HTERT RPE-1 (cell line): ENCODE results near the gene CIAO3.
"Not testable (repeated sequence)": the region's sequence is repeated elsewhere in the genome, so short reads cannot be mapped to it uniquely, and the experiment has no call there.

Experiments used
- in situ Hi-C: fragments of 300-500 bp; cut with MboI; formaldehyde crosslinking; loops from 4 replicates; pipeline ENCODE4 v1.14.3; 2020; ENCODE audit warnings: low sequenced_read_pairs

CIAO3 gene

DNA sequence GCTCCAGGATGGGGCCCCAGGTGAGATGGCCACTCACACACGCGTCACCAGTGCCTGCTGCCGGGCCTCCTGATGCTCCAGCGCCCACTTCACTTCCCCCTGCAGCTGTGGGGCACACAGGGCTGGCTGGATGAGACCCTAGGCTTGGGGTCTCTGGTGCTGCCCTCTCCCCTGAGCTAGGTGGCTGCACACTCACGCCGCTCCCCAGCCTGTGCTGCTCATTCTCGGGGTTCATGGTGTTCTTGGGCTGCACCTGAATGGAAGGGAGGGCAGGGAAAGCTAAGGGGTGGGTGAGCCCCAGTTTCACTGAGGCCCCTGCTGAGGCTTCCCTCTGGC is 15.8 kb downstream of the CIAO3 start:
- in situ Hi-C loops: no loop called here

- in situ Hi-C loops: no loop called here
These were observed 16.4 kb downstream of the CIAO3 start for GRCh38 chr16:724188-725040.

GRCh38 chr16:723695-724094 is 17.1 kb downstream of the CIAO3 start:
- in situ Hi-C loops: no loop called here

GRCh38 chr16:722835-723633 is 17.8 kb downstream of the CIAO3 start:
- in situ Hi-C loops: no loop called here

- in situ Hi-C loops: no loop called here
These were observed 18.8 kb downstream of the CIAO3 start for GRCh38 chr16:721765-722540.

DNA sequence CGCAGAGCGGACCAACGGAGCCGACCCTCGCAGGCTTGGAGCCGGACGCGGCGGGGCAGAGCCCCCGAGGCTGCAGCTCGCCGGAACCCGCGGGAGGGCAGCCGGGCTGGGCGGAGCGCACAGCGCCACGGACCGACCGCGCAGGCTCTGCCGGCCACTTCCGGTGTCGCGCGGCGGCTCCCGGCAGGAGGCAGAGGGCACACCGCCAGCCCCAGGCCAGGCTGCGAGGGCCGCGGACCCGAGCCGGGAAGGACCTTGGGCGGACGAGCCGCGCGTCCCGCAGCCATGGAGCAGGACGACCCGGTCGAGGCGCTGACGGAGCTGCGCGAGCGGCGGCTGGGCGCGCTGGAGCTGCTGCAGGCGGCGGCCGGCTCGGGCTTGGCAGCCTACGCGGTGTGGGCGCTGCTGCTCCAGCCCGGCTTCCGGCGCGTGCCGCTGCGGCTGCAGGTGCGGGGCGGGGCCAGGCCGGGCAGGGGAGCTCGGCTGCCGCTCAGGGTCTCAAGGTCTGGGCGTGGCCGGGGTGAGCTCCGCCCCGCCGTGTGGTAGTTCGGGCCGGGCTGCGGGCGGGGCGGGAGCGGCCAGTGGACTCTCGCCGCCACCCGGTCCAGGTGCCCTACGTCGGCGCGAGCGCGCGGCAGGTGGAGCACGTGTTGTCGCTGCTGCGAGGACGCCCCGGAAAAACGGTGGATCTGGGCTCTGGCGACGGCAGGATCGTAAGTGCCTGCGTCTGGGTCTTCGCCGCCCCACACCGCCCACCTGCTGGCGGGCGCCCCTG is 19.6 kb downstream of the CIAO3 start, which contains the start of gene ANTKMT:
TSS of gene ANTKMT (plus strand) at position 157 of the 775 bp plus-strand sequence. CDS start at position 286, 129 bp downstream.
- in situ Hi-C loops: no loop called here

GRCh38 chr16:720447-720989 is 20.3 kb downstream of the CIAO3 start:
- in situ Hi-C loops: no loop called here

DNA sequence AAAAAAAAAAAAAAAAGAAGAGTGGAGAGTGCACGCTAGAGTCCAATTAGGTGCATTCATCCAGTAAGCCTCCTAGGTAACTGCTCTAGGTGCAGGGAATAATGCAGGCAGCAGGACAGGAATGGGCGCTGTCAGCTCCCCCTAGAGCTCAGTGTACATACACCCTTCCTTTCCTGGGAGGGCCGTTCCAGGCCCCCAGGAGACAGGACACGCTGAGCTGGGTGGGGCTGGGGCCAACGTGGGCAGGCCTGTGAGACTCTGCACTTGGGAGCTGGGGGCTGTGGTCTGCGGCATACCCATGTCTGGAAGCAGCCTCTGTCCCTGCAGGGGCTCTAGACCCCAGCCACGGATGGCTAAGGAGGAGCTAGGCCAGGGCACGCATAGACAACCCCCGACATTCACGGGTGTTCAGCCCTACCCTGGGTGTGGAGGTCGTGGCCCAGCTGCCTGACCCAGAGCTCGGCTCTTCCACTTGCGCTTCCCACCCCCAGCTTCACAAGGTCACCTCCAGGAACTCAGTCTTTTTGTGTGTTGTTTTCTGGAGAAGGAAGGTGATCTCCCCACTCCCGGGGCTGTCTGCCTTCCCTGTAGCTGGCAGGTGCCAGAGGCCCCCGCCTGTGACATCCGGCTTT is 20.9 kb downstream of the CIAO3 start:
- in situ Hi-C loops: no loop called here

DNA sequence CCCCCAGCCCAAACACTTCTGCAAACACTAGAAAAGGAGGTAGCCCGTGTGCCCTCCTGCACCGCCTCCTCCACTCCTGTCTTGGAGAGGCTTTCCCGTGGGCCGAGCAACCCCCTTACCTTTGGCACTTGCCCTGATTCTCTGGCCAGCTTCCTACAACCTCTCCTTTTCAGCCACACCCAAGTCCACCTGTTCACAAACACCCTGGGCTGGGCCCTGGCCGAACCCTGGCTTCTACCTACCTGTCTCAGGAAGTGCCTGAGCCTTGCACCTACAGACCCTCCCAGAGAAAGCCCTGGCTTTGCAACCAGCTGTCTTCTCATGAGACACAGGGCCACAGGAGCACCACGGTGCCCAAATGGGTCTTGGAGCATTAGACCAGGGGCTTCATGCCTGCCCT is 21.9 kb downstream of the CIAO3 start:
- in situ Hi-C loops: no loop called here

- in situ Hi-C loops: no loop called here
These were observed 22.4 kb downstream of the CIAO3 start for GRCh38 chr16:718389-718788.

- in situ Hi-C loops: no loop called here
These were observed 23.1 kb downstream of the CIAO3 start for GRCh38 chr16:717450-718245.

DNA sequence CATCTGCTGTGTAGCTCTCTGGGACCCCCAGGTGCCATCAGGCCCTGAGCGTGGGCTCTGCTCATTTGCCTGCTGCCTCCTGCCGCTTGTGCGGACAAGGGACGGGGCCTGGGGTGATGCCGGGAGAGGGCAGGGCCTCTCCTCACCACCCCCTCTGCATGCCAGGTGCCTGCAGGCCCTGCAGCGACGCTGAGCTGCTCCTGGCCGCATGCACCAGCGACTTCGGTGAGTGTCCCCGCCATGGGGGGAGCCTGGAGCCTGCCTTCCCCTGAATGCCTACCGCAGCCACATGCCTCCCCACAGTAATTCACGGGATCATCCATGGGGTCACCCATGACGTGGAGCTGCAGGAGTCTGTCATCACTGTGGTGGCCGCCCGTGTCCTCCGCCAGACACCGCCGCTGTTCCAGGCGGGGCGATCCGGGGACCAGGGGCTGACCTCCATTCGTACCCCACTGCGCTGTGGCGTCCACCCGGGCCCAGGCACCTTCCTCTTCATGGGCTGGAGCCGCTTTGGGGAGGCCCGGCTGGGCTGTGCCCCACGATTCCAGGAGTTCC is 23.9 kb downstream of the CIAO3 start:
- in situ Hi-C loops: no loop called here

DNA sequence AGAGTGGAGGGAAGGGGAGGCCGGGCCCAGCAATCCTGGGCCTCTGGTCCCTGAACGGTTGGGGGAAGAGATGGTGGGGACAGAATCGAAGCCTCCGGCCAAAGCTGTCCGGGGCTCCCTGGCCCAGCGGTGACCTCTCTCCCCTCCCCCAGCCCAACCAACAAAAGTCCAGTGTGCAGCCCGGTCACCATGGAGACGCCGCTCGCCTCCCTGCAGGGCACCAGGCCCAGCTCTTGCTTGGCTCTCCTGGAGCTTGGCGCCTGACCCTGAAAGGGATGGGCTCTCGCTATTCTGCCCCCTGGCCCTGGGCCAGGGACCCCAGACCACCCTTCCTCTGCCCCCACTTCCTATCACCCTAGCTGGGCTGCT is 24.6 kb downstream of the CIAO3 start:
- in situ Hi-C loops: no loop called here

GRCh38 chr16:715477-716199 is 25.2 kb downstream of the CIAO3 start:
- in situ Hi-C loops: no loop called here

DNA sequence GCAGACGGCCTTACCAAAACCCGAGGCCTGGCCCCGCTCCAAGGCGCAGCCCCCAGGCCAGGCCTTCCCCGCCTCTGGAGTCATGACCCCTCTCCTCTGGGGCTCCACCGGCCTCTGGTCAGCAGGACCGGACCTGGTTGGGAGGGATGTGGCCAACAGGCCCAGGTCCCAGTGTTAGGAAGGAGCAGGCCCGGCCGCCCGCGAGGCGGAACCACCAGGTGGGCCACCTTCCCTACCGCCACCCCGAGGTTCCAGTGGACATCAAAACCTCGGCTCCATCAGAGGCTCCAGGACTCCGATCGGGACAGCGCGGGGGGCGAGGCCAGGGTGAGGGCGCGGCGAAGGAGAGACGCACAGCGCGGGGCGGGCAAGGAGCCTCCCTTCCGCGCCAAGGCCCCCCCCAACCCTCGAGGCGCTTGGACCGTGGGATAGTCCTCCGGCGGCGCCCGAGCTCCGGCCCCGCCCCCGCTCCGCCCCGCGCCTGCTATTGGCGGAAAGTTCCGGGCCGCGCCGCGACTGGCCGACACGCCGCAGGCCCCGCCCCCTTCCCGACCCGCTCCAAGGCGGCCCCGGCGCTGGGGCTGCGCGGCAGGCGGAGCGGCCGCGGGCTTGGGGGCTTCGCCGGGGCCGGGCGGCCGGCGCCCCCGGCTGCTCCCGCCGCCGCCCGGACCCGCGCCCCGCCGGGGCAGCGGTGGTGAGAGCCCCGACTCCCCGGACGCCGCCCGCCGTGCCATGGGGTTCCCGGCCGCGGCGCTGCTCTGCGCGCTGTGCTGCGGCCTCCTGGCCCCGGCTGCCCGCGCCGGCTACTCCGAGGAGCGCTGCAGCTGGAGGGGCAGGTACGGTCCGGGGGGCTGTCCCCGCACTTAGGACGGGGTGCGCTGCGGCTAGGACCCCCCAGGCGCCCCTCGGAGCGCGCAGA is 26.0 kb downstream of the CIAO3 start, which contains the start of gene METRN:
TSS of gene METRN (plus strand) at position 561 of the 919 bp plus-strand sequence. CDS start at position 733, 172 bp downstream.
- in situ Hi-C loops: no loop called here

- in situ Hi-C loops: no loop called here
These were observed 26.7 kb downstream of the CIAO3 start for GRCh38 chr16:714079-714478.

DNA sequence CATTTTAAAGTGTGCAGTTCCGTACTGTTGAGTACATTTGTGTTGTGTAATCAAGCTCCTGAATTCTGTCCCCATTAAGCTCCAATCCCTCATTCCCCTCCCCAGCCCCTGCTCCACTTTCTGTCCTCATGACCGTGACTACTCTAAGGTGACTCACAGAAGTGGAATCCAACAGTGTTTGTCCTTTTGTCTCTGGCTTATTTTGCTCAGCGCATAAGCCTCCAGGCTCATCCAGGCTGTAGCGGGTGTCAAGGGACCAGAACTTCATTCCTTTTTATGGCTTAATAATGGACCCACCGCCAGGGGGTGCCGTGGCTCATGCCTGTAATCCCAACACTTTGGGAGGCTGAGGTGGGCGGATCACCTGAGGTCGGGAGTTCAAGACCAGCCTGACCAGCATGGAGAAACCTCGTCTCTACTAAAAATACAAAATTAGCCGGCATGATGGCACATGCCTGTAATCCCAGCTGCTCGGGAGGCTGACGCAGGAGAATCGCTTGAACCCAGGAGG is 28.0 kb downstream of the CIAO3 start:
- in situ Hi-C loops: not testable (repeated sequence)
